NCI-H1694 treated with DMSO at 0.1 percent for 48 hours (cell line): ENCODE measurements around the gene FNIP2.
A peak's percentile ranks its signal among the peaks of the same experiment; 100 is the strongest.
"Not testable (repeated sequence)": the region's sequence is repeated elsewhere in the genome, so short reads cannot be mapped to it uniquely, and the experiment has no call there.

ENCODE experiments used
- DNase-seq: peaks from one replicate; lab custom pipeline; 2025; lab: John Stamatoyannopoulos, UW

Gene FNIP2

GRCh38 chr4:158793021-158793420 lies 24.2 kb downstream of the FNIP2 start:
- no peak for DNase-seq

DNA sequence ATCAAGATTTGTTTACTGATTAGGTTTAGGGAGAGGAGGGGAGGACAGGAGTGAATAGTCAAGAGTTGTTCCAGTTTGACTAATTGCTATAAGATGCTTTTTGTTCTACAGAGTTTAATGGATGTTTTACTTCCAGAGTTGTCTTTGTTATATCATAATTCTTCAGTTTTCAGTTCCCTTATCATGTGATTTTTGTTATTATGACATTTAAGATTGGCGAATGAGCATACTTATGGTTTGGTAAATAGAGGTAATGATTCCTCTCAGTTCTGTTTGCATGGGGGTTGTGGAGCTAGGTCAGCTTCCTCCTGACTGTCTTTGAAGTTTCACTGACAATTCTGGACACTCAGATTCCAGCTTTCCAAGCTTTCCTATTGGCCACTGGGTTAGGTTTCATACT lies 24.6 kb downstream of the FNIP2 start:
- not testable (repeated sequence) for DNase-seq

DNA sequence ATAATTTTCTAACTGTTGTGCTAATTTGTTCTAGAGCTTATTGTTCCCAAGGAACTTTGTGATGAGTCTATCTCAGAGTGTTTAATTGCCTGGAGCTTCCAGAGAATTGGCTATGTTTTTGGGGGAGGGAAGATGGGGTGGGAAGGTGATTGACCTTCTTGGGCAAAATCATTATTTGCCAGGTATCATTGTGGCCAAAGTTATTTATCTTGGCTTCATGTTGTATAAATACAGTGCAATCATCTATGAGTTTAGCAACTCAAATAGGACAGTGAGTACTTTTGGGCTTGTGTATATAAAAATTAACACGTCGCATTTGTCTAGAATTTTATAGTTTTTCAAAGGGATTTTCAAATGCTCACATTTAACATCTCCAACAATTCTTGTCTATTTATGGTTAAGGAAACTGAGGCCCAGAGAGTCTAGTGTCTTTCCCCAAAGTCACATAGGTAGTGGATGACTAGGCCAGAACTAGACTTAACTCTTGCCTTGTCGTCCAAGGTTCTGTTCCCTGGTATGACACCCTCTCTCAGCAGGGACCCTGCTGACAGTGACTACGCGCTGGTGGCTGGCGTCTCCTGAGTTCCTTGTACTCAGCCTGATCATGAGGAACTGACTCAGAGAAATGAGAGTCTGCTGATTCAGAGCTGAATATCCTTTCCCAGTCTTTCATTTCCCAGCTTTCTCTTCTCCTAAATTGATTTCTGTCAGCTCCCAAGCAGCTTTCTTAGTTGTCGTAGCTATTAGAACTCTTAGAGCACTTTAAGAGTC lies 27.7 kb downstream of the FNIP2 start:
- DNase-seq = no peak

- no peak for DNase-seq
These were observed 29.2 kb downstream of the FNIP2 start for GRCh38 chr4:158798062-158798461.

GRCh38 chr4:158799013-158799770 lies 30.4 kb downstream of the FNIP2 start:
- DNase-seq = no peak

DNA sequence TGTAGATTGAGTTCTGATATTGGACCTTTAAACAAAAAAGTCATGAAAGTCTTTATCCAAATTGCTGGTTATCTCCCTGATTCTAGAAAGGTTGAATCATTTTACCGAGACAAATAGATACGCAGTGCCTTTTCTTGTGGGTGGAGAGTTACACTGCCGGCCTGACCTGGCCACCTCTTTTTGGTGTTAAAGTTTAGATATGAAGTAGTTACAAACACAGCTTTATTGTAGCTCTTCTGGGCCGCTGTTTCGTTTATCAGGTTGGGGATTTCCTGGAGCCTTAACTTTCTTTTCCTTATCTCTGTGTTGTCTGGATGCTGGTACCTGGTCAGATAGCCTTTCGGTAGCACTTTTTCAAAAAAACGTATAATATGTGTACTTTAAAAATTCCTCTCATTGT lies 31.0 kb downstream of the FNIP2 start:
- DNase-seq = no peak

DNA sequence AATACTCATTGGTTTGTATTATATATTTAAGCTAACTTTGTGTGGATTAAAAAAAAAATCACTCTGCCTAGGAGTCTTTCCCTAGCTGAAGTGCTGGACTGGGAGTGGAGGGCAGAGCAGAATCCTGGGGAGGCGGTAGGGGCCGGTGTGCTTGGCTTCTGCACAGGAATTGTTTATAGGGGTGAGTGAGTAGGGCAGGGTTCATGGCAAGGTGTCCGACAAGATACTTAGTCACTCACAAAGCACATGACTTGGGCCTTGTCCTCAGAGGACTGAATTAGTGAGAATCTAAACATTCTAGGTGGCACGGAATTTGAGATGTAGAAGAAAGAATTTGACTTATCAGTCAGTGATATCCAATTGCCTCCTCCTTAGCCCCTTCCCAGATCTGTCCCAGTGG lies 32.2 kb downstream of the FNIP2 start:
- DNase-seq = no peak

DNA sequence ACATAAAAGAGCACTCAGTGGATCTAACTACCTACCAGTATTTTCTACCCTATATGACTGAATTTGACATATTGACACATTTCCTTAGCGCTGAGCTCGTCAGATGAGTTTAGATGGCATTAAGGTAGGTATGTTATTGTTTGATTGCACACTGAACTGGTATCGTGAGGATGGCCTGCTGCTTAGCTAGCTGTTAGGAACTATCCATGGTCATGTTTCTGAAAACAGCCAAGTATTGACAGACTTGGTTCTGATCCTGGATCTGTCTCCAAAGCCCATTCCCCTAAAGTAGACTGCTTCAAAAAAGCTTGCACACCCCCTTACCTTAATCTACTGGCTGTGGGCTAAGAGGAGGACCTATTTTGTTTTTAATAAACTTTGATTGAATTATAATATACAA lies 32.9 kb downstream of the FNIP2 start:
- DNase-seq = no peak

GRCh38 chr4:158802914-158803313 lies 34.1 kb downstream of the FNIP2 start:
- DNase-seq = no peak

GRCh38 chr4:158805635-158806471 lies 37.0 kb downstream of the FNIP2 start:
- DNase-seq = peak; percentile 89

- no peak for DNase-seq
These were observed 38.9 kb downstream of the FNIP2 start for GRCh38 chr4:158807691-158808090.

- no peak for DNase-seq
These were observed 39.6 kb downstream of the FNIP2 start for GRCh38 chr4:158808399-158808798.

GRCh38 chr4:158809208-158809607 lies 40.4 kb downstream of the FNIP2 start:
- DNase-seq = not testable (repeated sequence)

DNA sequence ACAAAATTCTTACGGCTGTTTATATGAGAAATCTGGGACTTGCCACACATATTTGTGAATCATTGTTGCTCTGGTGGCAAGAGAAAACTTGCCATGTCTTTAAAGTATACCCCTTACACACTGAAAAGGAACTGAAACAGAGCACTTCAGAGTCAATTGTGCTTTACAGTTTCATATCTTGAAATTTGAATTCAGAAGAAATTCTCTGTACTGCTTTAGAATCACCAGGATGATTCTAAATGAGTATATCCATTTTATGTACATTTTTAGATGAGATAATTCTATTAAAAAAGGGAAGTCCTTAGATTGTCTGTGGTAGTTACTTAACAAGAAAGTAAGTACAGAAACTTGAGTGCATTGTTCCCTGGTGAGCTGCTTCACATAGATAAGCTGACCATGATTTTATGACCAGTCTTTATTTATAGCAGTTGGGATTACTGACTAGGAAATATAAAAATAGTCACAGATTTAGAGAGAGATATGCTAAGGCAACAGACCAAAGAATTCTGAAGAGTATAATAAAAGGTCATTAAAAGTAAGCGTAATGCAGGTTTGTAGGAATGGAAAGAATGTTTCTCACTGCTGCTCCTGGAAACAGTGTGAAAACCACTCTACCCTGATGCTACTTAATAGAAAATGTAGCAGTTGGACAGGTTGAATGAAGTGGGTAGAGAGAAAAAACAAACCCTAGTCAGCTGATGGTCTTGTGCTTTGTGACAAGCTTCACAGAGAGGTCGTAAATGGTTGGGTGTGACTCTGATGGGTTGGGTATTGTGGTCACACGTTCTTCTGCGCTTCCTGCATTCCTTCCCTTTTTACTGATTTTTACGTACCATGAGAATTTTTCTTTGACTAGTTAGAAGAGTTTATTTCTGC lies 41.0 kb downstream of the FNIP2 start:
- DNase-seq = no peak

DNA sequence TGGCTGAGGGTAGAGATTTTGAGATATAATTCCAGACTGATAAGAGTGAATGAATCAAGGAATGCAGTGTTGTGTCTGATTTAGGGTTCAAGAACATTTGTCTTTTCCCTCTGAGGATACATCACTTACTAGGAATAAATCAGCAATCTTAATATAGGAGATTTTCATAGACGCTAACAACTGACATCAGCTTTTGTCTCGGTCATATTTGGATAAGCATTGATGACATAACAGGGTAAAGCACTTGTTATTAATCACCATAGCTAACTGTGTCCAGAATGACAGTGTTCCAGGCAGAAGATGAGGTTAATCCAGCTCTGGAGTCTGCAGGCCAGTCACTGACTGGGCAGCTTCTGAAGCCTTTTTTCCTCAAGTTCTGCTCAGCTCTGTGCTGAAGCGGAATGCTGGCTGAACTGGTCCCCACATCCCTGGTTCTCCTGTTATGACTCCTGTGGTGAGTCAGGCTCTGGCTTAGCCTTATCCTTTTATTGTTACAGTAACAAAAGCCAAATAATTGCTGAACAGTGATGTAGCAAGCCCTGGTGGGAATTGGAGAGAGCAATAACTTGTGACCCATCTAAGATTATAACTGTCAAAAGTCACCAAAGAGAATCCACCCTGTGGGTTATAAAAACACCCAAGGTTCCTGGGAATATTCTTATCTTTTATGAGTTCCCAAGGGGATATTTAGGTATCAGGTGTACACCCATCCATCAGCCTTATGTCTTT lies 41.8 kb downstream of the FNIP2 start:
- DNase-seq = no peak

DNA sequence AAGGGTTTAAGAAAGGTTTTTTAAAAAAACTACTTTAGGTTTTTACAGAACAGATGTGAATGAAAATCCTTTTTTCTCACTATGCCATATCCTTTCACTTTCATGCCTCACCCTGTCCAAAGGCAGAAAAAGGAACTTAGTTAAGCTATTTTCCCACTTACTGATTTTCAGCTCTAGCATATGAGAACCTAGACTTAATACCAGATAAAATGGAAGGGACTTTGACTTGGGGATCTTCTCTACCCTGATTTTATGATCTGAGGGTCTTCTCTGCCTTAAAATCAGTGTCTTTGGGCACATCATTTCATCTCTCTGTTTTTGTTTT lies 42.4 kb downstream of the FNIP2 start:
- DNase-seq = no peak

DNA sequence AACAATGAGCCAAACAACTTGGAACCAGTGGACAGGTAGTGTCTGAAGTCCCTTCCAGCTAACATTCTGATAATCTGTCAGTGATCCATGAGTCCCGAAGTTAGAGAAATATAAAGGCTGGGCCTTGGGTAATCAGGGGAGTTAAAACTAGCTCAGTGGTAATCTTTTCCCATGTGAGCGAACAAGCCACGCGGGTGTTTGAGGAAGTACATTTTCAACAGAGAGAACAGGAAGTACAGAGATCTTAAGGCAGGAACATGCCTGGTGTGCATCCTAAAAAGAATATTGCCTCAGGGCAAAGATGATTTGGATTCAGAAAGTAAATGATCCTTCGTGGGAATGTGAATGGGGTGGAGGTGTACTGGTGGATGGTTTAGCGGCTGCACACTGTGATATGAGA lies 42.9 kb downstream of the FNIP2 start:
- DNase-seq = no peak

GRCh38 chr4:158812133-158812532 lies 43.3 kb downstream of the FNIP2 start:
- DNase-seq = no peak

GRCh38 chr4:158812543-158812942 lies 43.7 kb downstream of the FNIP2 start:
- DNase-seq = no peak

DNA sequence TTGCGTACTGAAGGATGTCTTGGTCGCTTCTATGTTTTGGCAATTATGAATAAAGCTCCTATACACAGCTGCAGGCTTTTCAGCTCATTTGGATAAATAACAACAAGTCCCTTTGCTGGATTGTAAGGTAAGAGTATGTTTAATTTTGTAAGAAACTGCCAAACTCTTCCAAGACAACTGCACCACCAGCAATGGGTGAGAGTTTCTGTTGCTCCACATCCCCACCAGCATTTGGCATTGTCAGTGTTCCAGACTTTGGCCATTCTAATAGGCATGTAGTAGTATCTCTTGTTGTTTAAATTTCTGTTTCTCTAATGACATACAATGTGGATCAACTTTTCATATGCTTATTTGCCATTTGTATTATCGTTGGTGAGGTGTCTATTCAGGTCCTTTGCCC lies 44.3 kb downstream of the FNIP2 start:
- DNase-seq = no peak

DNA sequence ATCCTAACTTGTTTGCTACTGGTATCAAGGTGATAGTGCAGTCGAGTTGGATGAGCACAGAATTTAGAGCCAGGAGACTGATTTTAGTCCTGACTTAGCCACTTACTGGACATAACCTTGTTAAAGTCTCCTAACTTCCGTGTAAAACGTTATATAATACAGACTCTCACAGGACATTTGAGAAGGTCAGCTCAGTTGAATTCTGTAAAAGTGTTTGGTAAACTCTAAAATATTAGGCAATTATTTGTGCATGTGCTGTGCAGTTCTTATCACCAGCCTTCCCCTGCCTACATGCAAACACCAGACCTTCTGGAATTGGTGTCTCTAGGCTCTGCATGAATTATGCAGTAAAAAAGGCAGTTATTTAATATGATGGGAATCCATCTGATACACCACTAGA lies 45.4 kb downstream of the FNIP2 start:
- no peak for DNase-seq
